Stimulated activated CD8-positive, alpha-beta memory T cell treated with anti-CD3 and anti-CD28 coated beads, Interleukin-12 subunit alpha, Interleukin-12 subunit beta, amount 100 ng/mL, for 1 hour (primary cell): ENCODE data around the gene CHD3.
"Not testable (repeated sequence)": the region's sequence is repeated elsewhere in the genome, so short reads cannot be mapped to it uniquely, and the experiment has no call there.

ENCODE experiments used
- DNase-seq: peaks from one replicate; pipeline ENCODE4 v3.0.0-alpha.2; 2020; ENCODE audit warnings: low read depth

The CHD3 gene

DNA sequence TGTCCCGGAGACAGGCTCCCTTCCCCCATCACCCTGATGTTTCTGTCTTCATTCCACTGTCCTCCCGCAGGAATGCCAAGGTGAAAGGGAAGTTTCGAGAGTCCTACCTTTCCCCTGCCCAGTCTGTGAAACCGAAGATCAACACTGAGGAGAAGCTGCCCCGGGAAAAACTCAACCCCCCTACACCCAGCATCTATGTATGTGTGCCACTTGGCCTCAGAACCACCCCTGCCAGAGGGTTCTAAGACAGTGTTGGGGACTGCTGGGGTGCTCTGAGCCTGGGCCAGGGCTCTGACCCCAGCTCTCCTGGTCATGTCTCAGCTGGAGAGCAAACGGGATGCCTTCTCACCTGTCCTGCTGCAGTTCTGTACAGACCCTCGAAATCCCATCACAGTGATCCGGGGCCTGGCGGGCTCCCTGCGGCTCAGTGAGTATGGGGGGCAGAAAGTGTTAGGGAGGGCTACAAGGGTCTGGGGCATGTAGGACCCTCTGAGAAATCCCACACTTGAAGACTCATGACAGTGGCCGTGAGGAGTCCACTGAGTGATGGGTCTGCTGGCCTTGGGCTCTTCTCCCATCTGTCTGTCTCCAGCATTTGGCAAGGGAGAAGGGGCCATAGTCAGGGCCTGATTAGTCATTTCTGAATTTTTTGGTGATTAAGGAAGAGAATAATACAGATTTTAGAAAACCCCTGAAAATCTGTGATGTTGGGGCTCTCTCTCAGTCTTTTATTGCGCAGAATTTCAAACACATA, 38.7 kb upstream of the CHD3 start:
- DNase-seq: no peak

DNA sequence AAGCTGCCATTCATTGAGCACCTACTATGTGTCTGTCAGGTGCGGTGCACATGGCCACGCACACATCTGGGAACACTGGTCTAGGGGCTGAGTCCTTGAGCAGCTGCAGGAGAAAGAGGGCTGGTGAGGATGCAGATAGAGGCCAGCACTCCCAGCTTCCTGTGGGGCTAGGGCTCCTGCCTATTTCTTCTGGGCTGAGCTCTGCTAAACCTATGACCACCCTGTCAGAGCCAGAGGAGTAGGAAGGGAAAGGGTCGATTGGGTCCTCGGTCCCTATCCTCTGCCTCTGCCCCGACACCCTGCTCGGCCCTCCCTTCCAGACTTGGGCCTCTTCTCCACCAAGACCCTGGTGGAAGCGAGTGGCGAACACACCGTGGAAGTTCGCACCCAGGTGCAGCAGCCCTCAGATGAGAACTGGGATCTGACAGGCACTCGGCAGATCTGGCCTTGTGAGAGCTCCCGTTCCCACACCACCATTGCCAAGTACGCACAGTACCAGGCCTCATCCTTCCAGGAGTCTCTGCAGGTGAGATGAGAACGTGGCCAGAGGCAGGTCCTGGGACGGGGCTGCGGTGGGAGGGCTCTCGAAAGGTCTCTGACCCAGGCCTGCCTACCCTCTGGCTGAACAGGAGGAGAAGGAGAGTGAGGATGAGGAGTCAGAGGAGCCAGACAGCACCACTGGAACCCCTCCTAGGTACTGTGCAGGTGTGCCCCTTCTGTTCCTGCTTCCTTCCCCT, 37.7 kb upstream of the CHD3 start:
- no peak for DNase-seq

DNA sequence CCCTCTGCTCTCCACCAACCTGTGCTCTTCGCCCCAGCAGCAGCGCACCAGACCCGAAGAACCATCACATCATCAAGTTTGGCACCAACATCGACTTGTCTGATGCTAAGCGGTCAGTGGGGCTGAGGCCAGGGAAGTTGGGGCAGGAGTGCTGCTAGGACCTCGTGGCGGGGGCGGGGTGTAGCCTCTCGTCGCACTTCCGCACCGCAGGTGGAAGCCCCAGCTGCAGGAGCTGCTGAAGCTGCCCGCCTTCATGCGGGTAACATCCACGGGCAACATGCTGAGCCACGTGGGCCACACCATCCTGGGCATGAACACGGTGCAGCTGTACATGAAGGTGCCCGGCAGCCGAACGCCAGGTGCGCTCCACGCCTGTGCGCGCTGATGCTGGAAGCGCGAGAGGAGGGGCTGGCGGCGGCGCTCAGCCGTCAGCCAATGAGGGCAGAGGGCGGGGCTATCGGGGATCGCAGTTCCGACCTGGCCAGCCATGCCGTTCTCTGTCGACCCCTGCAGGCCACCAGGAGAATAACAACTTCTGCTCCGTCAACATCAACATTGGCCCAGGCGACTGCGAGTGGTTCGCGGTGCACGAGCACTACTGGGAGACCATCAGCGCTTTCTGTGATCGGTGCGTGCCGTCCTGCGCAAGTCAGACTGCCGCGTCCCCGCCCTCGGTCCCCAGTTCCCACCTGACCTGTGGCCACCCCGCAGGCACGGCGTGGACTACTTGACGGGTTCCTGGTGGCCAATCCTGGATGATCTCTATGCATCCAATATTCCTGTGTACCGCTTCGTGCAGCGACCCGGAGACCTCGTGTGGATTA, 36.9 kb upstream of the CHD3 start:
- DNase-seq: peak; percentile 84

DNA sequence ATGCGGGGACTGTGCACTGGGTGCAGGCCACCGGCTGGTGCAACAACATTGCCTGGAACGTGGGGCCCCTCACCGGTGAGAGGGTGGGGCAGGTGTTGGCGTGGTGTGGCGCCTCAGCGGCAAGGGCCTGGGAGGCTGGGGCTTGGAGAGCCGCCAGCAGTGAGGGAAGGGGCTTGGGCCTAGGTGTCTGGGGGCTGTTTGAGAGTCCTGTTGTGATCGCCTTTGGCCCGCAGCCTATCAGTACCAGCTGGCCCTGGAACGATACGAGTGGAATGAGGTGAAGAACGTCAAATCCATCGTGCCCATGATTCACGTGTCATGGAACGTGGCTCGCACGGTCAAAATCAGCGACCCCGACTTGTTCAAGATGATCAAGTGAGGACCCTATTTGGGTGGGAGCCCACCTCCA, 36.3 kb upstream of the CHD3 start:
- no peak for DNase-seq

DNA sequence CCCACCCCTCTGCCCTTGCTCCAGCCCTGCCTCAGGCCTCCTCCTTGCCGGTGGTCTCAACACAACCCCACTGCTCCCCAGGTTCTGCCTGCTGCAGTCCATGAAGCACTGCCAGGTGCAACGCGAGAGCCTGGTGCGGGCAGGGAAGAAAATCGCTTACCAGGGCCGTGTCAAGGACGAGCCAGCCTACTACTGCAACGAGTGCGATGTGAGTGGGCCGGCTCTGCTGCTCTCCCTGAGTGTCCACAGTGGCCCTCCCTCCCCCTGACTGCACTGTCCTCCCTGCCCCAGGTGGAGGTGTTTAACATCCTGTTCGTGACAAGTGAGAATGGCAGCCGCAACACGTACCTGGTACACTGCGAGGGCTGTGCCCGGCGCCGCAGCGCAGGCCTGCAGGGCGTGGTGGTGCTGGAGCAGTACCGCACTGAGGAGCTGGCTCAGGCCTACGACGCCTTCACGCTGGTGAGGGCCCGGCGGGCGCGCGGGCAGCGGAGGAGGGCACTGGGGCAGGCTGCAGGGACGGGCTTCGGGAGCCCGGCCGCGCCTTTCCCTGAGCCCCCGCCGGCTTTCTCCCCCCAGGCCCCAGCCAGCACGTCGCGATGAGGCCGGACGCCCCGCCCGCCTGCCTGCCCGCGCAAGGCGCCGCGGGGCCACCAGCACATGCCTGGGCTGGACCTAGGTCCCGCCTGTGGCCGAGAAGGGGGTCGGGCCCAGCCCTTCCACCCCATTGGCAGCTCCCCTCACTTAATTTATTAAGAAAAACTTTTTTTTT, 35.5 kb upstream of the CHD3 start:
- no peak for DNase-seq

DNA sequence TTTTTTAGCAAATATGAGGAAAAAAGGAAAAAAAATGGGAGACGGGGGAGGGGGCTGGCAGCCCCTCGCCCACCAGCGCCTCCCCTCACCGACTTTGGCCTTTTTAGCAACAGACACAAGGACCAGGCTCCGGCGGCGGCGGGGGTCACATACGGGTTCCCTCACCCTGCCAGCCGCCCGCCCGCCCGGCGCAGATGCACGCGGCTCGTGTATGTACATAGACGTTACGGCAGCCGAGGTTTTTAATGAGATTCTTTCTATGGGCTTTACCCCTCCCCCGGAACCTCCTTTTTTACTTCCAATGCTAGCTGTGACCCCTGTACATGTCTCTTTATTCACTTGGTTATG, 34.9 kb upstream of the CHD3 start:
- no peak for DNase-seq

DNA sequence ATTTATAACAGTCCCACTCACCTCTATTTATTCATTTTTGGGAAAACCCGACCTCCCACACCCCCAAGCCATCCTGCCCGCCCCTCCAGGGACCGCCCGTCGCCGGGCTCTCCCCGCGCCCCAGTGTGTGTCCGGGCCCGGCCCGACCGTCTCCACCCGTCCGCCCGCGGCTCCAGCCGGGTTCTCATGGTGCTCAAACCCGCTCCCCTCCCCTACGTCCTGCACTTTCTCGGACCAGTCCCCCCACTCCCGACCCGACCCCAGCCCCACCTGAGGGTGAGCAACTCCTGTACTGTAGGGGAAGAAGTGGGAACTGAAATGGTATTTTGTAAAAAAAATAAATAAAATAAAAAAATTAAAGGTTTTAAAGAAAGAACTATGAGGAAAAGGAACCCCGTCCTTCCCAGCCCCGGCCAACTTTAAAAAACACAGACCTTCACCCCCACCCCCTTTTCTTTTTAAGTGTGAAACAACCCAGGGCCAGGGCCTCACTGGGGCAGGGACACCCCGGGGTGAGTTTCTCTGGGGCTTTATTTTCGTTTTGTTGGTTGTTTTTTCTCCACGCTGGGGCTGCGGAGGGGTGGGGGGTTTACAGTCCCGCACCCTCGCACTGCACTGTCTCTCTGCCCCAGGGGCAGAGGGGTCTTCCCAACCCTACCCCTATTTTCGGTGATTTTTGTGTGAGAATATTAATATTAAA, 34.4 kb upstream of the CHD3 start:
- DNase-seq: no peak

DNA sequence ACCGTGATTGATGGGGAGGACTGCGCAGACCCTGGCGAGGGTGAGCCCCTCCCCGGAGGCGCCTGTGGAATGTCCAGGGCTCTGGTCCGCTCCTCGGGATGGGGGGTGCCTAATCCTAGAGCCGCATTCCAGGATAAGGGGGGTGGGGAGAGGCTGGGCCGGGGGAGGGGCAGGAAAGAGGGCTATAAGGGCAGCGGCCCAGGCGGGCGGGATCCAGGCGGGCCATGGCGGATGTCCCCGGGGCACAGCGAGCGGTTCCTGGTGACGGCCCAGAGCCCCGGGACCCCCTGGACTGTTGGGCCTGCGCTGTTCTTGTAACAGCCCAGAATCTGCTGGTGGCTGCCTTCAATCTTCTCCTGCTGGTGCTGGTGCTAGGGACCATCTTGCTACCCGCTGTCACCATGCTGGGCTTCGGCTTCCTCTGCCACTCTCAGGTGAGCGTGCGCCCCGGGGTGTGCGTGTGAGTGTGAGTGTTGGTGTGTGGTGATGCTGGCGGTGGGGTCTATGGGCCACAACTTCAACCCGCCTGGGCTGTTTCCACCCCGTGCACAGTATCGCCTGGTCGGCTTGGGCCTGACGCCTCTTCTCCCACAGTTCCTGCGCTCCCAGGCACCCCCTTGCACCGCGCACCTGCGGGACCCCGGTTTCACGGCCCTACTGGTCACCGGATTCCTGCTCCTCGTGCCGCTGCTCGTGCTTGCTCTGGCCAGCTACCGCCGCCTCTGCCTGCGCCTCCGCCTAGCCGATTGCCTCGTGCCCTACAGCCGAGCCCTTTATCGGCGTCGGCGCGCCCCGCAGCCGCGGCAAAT, 33.5 kb upstream of the CHD3 start, which contains the start of gene TMEM88:
Gene TMEM88 (plus strand): TSS at position 216 of the 809 bp plus-strand sequence. CDS start 9 bp downstream, at position 225.
- no peak for DNase-seq

DNA sequence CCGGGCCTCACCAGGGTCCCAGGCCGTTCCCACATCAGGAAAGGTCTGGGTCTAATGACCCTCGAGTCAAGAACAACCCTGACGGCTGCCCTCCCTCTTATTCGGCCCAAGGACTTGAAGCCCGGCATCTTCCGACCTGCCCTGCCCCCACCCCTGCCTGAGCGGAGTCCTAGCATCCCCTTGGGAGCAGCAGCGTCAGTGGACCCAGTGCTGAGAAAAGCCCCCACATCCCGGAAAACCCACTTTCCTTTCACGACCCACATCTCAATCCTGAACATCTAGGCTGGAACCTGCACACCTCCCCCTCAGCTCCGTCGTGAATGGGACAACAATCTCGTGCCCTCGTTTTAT, 33.0 kb upstream of the CHD3 start:
- no peak for DNase-seq

DNA sequence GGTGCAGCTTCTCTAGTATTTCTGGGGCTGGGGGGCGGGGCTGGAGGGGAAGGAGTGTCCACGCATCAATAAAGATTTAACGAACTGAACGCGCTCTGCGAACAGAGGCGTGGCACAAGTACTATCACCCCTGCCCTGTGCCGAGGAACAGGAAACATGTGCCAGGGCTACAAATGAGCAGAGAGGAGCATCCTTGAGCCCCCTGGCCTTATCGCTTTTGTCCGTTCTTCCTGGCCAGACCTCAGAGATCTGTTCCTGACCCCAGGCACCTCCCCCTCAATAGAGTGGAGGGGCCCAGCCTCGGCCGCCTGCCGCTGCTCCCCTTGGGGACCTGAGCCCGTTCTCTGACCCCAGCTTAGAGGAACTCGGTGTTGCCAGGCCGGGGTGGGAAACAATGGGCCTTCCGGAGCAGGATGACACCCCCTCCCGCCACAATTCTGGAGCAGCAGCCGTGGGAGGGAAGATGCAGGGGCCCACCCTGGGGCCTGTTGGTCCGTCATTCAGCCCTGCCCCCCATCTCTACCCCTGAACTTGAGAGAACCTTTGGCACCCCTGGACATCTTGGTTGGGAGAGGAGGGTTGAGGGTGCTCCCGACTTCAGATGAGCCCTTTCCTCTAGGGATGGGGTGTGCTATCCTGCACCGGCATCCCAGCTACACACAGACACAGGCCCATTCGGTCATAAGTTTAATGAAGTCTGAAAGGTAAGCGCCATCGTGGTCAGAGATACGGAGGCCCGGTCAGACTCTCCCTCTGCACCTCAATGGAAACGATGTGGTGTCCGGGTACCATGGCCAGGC, 32.4 kb upstream of the CHD3 start:
- DNase-seq: no peak

DNA sequence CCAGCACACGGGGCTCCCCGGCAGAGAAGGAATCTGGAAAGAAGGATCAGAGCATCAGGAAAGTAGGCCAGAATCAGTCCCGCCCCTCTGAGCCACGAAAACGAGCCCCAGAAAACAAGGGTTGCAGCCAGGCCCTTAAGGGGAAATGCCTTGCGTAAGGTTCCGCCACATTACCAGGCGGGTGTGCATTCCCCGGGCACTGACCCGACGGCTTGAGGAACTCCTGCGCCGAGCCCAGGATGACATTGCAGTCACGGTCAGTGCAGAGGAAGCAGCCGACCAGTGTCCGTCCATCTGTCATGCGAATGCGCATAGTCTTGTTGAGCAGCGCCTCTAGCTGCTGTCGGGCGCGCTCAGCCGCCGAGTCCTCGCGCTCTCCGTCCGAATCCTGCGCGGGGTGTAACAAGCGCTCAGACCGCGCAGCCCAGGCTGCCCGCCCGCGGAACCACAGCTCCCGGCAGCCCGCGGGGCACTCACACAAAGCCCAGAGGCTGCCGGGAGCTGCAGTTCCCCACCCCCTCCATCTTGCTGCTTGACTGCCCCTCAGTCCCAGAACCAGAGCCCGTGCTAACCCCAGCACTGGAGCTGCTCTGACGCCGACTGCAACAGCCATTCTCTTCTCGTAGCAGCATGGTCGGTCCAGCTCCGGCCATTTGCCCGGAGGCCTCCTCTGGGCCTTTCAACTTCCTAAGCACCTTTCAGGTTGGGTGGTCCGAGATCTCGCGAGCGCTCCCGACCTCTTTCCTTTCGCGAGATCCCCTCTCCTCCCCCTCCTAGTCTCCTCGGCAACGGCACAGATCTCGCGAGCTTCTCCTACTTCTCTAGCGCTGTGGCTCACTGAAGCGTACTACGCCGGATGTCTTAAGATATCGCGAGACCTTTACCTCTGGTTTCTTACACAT, 31.5 kb upstream of the CHD3 start, which contains the start of gene NAA38:
Gene NAA38 (minus strand): TSS at position 749 of the 902 bp plus-strand sequence. CDS start 96 bp downstream, at position 653.
- DNase-seq: peak; percentile 91

DNA sequence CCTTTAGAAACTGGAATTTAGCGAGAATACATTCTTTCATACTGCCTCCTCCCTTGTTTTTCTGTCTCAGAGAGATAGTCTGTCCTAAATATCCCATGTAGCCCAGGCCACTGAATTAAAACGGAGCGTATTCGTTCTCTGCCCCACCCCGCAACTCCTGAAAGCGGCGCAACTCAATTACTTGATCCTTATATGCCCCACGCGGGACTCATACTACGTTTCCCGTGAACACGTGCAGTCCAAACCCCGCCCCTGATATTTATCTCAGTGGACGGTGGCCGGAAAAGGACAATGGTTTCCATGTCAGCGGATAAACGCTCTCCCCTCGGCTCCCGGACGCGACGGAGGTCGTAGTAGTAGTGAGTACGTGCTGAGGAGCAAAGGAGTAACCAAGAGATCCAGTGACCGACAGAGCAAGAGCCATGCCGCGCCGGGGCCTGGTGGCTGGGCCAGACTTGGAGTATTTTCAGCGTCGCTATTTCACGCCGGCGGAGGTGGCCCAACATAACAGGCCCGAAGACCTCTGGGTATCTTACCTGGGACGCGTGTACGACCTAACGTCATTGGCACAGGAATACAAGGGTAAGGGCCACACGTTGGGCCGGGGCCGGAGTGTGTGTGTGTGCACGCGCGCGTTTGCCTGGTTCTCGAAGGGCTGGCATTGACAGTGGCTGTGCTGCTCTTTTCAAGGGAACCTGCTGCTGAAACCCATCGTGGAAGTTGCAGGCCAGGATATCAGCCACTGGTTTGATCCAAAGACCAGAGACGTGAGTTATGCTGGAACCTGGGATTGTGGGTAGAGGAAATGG, 30.7 kb upstream of the CHD3 start, which contains the start of gene CYB5D1:
Gene CYB5D1 (plus strand): TSS at position 291 of the 809 bp plus-strand sequence. CDS start 132 bp downstream, at position 423.
- peak; percentile 87 for DNase-seq

DNA sequence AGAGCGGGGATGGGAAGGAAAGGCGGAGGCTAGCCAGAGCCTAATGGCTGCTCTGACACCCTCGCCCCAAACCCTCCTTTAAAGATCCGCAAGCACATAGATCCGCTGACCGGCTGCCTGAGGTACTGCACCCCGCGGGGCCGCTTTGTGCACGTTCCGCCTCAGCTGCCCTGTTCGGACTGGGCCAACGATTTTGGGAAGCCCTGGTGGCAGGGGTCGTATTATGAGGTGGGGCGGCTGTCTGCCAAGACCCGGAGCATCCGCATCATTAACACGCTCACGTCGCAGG, 30.1 kb upstream of the CHD3 start:
- DNase-seq: no peak

DNA sequence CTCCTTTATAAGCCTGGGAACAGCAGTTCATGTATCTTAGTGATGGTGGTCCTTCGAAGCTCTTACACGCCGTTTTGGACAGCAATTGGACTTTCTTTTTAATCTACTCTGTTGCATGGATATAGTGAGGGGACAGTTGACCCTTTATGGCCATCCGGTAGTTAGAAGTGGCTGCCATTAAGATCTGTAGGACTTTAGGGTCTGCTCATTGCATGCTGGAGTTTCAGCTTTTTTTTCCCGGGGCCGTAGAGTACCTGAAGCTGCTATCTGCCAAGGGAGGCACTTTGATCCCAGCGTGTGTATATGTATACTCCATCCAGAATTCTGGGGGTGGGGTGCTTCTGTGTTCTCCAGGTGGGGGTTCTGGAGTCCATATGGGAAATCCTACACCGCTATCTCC, 29.6 kb upstream of the CHD3 start:
- DNase-seq: no peak

DNA sequence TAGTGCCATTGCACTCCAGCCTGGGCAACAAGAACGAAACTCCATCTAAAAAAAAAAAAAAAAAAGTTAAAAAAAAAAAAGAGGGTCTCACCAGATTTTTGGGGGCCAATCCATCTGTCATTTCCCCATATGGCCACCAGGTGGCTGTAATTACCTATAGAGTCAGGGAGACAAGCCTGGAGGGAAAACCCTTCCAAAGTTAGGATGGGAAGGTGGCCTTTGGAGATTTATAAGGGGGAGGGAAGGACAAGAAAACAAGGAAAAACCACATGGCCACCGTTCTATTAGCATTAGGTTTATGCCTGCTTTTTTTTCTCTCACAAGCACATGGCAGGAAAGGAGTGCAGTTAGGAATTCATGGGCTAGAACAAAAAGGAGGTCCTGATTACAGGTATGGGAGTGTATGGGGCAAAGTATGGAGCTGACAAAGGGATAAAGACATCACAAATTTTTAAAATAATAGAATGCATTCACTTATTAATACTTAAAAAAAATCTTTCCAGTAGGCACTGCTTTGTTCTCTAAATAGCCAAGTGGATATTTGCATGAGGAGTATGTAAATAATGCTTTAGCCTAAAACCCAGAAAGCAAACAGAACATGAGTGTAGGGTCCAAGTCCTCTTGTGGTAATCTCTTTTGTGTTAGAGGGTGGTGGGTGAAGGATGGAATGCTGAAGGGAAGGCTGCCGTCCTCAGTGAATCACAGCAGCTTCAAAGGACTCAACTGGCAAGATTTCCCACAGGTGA, 25.7 kb upstream of the CHD3 start:
- no peak for DNase-seq

DNA sequence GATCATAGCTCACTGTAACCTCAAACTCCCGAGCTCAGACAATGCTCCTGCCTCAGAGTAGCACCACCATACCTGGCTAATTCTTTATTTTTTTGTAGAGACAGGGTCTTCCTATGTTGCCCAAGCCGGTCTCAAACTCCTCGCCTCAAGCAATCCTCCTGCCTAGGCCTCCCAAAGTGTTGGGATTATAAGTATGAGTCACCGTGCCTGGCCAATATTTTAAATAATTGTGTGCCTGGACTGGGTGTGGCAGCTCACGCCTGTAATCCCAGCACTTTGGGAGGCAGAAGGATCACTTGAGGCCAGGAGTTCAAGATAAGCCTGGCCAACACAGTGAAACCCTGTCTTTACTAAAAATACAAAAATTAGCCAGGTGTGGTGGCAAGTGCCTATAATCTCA, 24.2 kb upstream of the CHD3 start:
- DNase-seq: not testable (repeated sequence)
